Activated T-cell treated with anti-CD3 and anti-CD28 coated beads, Interleukin-2, amount 50 U/mL, for 72 hours (primary cell): ENCODE results near the gene CDK5RAP1. TPM values are rescaled to one million over a fixed set of nuclear protein-coding genes. Genes with fewer than 3 reads are reported as not detected.
A peak's percentile ranks its signal among the peaks of the same experiment; 100 is the strongest.
"Not testable (repeated sequence)": the region's sequence is repeated elsewhere in the genome, so short reads cannot be mapped to it uniquely, and the experiment has no call there.

Source experiments
- ATAC-seq, 2 donors: fragments of 150-1000 bp; cut with Tn5 transposase; replicated peaks in 1 of 2; 2 replicates each; pipeline ENCODE4 v1.10.0; 2021; ENCODE audit warnings: moderate library complexity in 2 of 2, mild to moderate bottlenecking in 1 of 2
- DNase-seq, 2 donors: peaks; one replicate each; pipeline ENCODE4 v3.0.0; 2021 to 2022; ENCODE audit warnings: mixed read lengths in 1 of 2
- H3K27ac Mint-ChIP-seq: one replicate; pipeline ENCODE4 v1.8.0; 2022; ENCODE audit warnings: mild to moderate bottlenecking, moderate library complexity, mixed read lengths
- H3K27me3 Mint-ChIP-seq: one replicate; pipeline ENCODE4 v1.8.0; 2022; ENCODE audit warnings: low read depth, mixed read lengths
- H3K36me3 Mint-ChIP-seq, 2 donors: one replicate each; pipeline ENCODE4 v1.8.0; 2022; ENCODE audit warnings: mixed read lengths in 2 of 2, mild to moderate bottlenecking in 1 of 2; ENCODE audit not compliant: insufficient read depth in 2 of 2
- H3K4me1 Mint-ChIP-seq: one replicate; pipeline ENCODE4 v1.8.0; 2022; ENCODE audit warnings: low read depth, mixed read lengths
- H3K4me3 Mint-ChIP-seq, 2 donors: one replicate each; pipeline ENCODE4 v1.8.0; 2022; ENCODE audit warnings: mild to moderate bottlenecking in 2 of 2, mixed read lengths in 2 of 2, moderate library complexity in 2 of 2
- H3K9me3 Mint-ChIP-seq, 2 donors: one replicate each; pipeline ENCODE4 v1.8.0; 2022; ENCODE audit warnings: mixed read lengths in 2 of 2
- total RNA-seq, 2 donors: library from RNA; stranded (reverse); gene quantifications; one replicate each; pipeline ENCODE4 v1.2.3, GENCODE V29; 2022

Gene CDK5RAP1, protein sequence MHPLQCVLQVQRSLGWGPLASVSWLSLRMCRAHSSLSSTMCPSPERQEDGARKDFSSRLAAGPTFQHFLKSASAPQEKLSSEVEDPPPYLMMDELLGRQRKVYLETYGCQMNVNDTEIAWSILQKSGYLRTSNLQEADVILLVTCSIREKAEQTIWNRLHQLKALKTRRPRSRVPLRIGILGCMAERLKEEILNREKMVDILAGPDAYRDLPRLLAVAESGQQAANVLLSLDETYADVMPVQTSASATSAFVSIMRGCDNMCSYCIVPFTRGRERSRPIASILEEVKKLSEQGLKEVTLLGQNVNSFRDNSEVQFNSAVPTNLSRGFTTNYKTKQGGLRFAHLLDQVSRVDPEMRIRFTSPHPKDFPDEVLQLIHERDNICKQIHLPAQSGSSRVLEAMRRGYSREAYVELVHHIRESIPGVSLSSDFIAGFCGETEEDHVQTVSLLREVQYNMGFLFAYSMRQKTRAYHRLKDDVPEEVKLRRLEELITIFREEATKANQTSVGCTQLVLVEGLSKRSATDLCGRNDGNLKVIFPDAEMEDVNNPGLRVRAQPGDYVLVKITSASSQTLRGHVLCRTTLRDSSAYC
- 10 to 100 TPM; 43.0 to 64.2 TPM for total RNA-seq

DNA sequence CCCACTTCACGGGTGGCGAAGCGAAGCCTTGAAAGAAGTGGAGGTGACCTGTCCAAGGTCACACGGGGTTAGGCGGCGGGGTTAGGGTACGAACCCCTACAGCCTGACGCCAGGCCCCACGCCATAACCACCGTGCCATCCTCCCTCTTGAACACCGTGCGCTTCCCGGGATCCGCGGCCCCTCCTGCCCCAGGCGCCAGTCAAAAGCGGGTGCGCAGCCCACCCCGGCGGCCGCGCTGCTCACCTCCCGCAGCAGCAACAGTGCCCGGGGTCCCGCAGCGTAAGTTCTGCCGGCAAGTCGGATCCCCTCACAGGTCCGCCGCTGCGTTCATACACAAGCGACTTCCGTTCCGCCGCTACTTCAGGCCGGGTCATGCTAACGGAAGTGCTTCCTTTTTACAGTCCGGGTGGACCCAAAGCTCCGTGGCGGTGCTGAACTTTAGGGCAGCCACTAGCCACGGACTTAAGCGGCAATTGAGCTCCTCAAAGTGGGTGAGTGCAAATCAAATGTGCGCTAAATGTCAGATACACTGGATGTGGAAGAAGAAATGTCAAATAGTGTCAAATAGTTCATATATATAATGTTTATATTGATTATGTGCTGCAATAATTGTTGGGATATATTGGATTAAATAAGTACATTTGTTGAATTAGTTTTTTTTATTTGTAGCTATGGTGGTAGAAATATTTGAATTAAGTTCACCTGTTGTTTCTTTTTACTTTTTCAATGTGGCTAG, at the start of gene CDK5RAP1:
Gene CDK5RAP1 (minus strand): TSS at position 336 of the 737 bp plus-strand sequence. CDS start 4,455 bp downstream, outside the sequence.
- peak; percentile 86 to 90 for DNase-seq
- Mint-ChIP-seq H3K36me3 (no peaks in the 10 kb centered on the region), H3K9me3 (no peaks in the 10 kb centered on the region), H3K4me3 (peak within 1 kb of the TSS; percentile 97 to 99), H3K27ac (peak within 1 kb of the TSS; percentile 53), H3K27me3 (no peaks in the 10 kb centered on the region), H3K4me1 (peaks cover 50% of the 10 kb centered on the region)
- peak; percentile 99 for ATAC-seq

DNA sequence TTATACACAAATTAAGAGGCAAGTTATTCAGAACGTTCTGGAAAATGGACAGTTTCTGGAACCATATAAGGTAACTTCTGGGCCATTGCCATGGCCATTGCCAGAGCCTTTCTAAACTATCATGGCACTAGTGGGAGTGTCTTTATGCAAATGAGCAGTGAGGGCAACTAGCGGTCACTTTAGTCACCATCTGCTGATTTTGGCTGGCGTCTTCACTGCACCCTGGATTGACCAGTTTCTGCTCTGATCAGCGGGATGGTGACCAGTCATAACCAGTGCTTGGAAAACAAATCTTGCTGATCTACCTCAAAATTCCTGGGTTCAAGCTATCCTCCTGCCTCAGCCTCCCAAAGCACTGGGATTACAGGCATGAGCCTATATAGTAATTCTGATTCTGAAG, 49.5 kb upstream of the CDK5RAP1 start:
- H3K27me3 Mint-ChIP-seq = no peaks in the 10 kb centered on the region
- no peak overlapping the region for H3K27ac Mint-ChIP-seq
- DNase-seq (no peak), ATAC-seq (no peak)
- no peaks in the 10 kb centered on the region for H3K4me1 Mint-ChIP-seq
- peaks cover 0 to 1% of the 10 kb centered on the region in 2 donors for H3K36me3 Mint-ChIP-seq
- H3K9me3 Mint-ChIP-seq = peaks cover 2% of the 10 kb centered on the region in 2 donors
- no peak overlapping the region for H3K4me3 Mint-ChIP-seq

DNA sequence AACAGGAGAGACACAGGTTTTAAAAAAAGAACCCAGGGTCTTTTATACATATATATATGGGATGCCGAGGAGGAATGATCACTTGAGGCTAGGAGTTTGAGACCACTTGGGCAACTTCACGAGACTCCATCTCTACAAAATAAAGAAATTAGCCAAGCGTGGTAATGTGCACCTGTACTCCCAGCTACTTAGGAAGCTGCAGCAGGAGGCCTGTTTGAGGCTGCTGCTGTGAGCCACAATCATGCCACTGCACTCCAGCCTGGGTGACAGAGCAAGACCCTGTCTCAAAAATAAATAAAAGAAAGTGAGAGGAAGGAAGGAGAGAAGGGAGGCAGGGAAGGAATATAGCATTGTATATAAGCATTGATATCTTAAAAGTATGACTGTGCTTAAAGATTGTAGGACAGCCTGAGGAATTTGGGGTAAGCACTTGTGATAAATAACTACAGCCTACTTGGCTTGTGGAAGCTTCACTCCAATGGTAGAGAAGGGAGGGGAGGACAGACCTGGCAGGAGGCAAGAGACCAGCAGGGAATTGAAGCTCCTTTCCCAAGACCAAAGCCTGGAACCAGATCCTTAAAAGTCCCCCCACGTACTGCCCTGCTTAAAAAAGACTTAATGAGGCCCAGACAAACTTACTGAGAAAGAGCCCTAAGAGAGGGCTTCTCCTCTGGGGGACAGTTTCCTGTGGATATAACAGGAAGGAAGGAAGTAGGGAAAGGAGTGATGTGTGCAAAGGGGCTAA, 44.7 kb upstream of the CDK5RAP1 start:
- ATAC-seq = no peak
- H3K4me1 Mint-ChIP-seq = peaks cover 17% of the 10 kb centered on the region

DNA sequence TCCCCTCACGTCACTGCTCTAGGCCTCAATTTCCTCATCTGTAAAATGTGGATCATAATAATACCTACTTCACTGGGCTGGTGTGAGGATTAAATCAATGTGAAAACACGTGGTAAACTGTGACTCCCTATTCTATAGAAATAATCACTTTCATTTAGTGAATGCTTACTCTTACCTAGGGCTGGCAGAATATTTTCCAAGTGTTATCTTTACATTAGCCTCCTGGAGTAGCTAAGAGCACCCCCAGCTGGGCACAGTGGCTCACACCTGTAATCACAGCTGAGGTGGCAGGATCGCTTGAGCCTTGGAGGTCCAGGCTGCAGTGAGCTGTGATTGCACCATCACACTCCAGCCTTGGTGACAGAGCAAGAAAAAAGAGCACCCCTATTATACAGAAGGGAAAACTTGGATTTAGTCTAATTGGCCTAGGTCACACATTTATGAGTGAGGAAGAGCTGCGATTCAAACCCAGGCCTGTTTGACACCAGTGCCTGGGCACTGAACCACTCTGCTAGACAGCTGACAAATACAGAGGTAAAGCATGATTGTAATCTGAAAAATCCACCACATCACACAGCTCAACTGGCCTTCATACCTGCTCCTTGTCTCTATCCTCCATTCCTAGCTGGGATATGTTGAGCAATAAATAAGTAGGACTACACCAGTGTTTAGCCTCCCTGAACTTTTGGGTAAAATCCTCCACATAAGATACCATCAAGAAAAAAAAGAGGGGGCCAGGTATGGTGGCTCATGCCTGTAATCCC, 43.7 kb upstream of the CDK5RAP1 start:
- Mint-ChIP-seq H3K27me3 (no peaks in the 10 kb centered on the region), H3K4me3 (peak overlapping the region; percentile 91 to 95), H3K4me1 (peaks cover 17% of the 10 kb centered on the region), H3K36me3 (peaks cover 0 to 1% of the 10 kb centered on the region in 2 donors), H3K27ac (peak overlapping the region; percentile 80), H3K9me3 (peaks cover 2% of the 10 kb centered on the region in 2 donors)
- ATAC-seq (peak; percentile 12 to 14), DNase-seq (peak; percentile 21 to 47)

More for the DNA sequence above, 44.7 kb upstream of the CDK5RAP1 start:
- H3K36me3 Mint-ChIP-seq = peaks cover 0 to 1% of the 10 kb centered on the region in 2 donors
- peak overlapping the region; percentile 46 for H3K27ac Mint-ChIP-seq
- peaks cover 2% of the 10 kb centered on the region in 2 donors for H3K9me3 Mint-ChIP-seq
- no peak overlapping the region for H3K4me3 Mint-ChIP-seq
- H3K27me3 Mint-ChIP-seq = no peaks in the 10 kb centered on the region
- no peak for DNase-seq

DNA sequence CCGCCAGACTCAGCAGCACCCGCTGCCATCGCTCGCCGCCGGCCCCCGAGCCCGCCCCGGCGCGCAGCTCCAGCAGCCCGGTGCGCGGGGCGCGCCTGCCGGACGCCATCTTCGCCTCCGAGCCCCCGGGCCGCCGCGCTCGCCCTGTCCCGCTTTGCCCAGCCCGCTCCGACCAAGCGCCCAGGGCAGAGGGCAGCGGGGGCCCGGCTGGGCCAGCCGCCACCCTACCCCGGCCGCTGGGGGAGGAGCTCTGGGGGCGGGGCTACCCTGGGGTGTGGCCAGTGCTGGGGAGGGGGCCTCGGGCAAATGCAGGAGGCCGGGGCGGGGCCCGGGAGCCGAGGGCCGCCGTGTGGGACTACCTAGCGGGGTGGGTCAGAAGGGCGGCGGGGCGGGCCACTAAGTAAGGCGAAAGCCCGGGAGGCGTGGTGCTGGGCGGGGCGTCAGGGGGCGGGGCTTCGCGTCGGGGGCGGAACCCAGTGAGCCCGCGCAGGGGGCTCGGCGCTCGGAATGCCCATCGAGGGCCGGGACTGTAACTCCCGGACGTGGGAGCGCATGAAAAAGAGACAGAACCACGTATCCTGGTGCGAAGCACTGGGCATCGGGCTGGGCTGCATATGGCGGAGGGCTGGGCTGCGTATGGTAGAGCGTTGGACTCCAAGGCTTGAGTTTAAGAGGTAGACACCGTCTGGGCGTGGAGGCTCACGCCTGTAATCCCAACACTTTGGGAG, 42.4 kb upstream of the CDK5RAP1 start, which contains the start of gene SNTA1:
Gene SNTA1 (minus strand): TSS at position 252 of the 728 bp plus-strand sequence. CDS start 143 bp downstream, at position 109.
- Mint-ChIP-seq H3K9me3 (peaks cover 2% of the 10 kb centered on the region in 2 donors), H3K36me3 (peaks cover 0 to 1% of the 10 kb centered on the region in 2 donors), H3K4me3 (peak within 1 kb of the TSS; percentile 91 to 95), H3K27ac (peak within 1 kb of the TSS; percentile 80), H3K27me3 (no peaks in the 10 kb centered on the region), H3K4me1 (peaks cover 17% of the 10 kb centered on the region)
- DNase-seq (peak; percentile 92 to 94), ATAC-seq (peak; percentile 94)

DNA sequence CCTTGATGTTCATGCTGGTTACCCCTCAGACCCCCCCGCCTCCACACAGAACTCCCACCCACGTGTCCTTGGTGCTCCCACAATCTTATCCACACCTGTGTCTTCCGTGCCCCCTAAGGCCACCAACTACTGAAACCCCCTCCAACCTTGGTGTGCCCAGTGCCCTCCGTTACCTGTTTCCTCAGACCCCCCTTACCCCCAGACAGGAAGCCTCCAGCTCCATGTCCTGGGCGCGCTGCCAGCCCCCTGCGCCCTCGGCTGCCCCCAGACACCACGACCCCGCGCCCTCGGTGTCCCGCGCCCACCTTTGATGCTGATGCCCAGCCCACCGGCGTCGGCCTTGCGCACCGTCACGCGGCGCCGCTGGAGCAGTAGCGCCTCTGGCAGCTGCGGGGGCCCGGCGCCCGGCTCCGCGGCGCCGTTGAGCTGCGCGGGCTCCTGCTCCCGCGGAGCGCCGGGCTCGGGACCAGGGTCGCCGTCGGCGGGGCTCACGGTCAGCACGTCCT, 41.7 kb upstream of the CDK5RAP1 start:
- Mint-ChIP-seq H3K36me3 (no peaks in the 10 kb centered on the region), H3K27me3 (no peaks in the 10 kb centered on the region), H3K27ac (no peak overlapping the region), H3K9me3 (no peaks in the 10 kb centered on the region), H3K4me1 (peaks cover 17% of the 10 kb centered on the region), H3K4me3 (peak overlapping the region; percentile 74 to 81)
- no peak for DNase-seq
- peak; percentile 26 to 33 for ATAC-seq

DNA sequence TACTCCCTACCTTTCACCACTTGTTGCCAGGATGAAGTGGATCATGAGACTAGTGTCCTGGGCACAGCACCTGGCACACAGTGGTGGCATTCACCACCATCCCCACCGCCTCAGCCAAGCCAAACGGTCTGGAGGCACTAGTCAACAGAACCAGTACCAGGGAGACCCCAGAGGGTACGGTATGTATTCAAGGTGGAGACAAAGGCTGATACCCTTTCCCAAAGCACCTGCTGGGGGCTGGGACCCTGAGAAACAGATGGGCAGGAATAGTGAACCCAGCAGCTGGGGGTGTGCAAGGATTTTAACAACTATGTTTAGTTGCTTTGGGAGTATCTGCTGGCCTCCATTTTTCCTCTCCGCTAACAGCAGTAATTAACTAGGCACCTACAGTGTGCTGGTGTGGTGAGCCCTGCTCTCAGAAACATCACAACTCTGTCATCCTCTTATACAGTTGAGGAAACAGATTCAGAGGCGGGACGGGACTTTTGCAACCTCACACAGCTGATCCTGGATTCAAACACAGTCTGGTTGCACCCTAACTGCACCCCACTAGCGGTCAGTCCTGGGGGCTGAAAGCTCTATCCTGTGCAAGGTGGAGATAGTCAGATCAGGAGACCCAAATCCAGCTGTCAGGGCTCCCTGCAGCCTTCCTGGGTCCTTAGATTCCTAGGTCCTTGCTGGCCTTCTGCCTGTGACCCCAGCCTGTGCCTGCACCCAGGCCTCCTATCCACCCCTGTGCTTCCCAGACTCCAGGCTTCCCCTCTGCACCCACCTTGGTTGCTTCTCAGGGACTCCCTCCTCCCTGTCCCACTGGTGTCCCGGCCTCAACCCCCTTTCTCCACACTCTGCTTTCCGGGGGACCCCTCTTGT, 41.1 kb upstream of the CDK5RAP1 start:
- no peaks in the 10 kb centered on the region for H3K36me3 Mint-ChIP-seq
- ATAC-seq (no peak), DNase-seq (no peak)
- peak overlapping the region; percentile 74 to 81 for H3K4me3 Mint-ChIP-seq
- no peak overlapping the region for H3K27ac Mint-ChIP-seq
- H3K9me3 Mint-ChIP-seq = no peaks in the 10 kb centered on the region
- no peaks in the 10 kb centered on the region for H3K27me3 Mint-ChIP-seq
- H3K4me1 Mint-ChIP-seq = peaks cover 17% of the 10 kb centered on the region

DNA sequence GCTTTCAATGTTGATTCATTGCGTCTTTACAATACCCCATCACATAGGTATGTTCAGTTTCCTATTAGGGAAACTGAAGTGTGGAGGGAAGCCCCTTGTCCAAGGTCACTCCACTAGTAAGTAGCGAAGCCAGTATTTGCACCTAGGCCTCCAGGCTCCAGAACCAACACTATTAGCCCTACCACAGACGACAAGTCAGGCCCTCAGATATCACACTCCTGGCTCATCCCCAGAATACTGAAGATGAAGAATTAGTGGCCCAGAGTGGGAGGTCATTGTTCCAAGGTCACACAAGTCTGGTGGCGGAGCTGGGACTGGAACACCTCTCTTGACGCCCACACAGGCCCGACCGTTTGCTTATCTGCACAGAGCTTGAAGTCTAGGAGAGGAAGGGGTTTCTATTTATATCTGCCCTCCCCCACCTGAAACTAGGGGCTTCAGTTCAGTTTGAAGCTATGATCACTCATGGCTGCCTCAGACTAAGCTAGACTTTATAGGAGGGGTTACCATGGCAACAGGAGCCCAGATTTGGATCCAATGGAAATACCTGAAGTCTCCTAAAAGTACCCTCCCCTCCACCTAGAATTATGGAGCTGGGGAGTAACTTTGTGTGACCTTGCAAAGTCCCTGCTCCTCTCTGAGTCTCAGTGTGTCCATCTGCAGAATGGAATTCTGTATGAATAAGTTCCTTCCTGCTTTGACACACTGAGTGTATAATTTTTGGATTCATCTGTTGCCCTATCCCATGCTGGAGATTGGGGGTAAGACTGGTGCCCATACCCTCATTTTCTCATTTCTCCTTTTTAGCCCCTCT, 40.0 kb upstream of the CDK5RAP1 start:
- no peak for ATAC-seq
- H3K27me3 Mint-ChIP-seq = no peaks in the 10 kb centered on the region
- no peaks in the 10 kb centered on the region for H3K9me3 Mint-ChIP-seq
- H3K27ac Mint-ChIP-seq = no peak overlapping the region
- no peak for DNase-seq
- peak overlapping the region in 1 of 2 donors; percentile 31 for H3K4me3 Mint-ChIP-seq
- no peaks in the 10 kb centered on the region for H3K36me3 Mint-ChIP-seq
- peaks cover 17% of the 10 kb centered on the region for H3K4me1 Mint-ChIP-seq

DNA sequence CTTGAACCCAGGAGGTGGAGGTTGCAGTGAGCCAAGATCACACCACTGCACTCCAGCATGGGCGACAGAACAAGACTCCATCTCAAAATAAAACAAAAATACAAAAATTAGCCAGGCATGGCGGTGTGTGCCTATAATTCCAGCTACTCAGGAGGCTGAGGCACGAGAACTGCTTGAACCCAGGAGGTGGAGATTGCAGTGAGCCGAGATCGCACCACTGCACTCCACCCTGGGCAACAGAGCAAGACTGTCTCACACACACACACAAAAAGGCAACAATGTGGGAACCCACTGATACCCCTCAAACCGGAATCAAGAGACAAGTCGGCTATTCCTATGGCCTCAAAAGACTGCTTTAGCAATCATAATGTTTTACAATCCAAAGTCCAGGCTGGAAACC, 39.2 kb upstream of the CDK5RAP1 start:
- not testable (repeated sequence) for H3K27ac Mint-ChIP-seq, DNase-seq, H3K36me3 Mint-ChIP-seq, H3K4me3 Mint-ChIP-seq, H3K9me3 Mint-ChIP-seq, H3K27me3 Mint-ChIP-seq, ATAC-seq
- peaks cover 17% of the 10 kb centered on the region for H3K4me1 Mint-ChIP-seq

DNA sequence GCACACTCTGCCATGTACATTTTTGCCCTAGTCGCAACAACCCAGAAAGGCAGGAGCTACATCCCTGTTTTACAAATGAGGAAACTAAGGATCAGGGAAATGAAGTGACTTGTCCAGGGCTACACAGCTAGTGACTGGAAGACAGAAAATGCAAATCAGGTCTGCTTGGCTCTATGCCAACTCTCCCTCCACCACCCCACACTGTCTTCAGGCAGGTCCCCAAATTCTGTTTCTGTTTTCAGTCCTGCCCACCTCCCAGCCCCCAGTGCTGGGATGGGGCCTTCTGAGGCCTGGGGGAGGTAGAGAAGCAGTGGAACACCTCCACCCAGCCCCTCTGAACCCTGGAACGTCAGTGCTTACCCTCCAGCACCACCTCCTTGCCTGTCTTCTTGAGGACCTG, 37.2 kb upstream of the CDK5RAP1 start:
- DNase-seq (no peak), ATAC-seq (no peak)
- H3K27me3 Mint-ChIP-seq = no peaks in the 10 kb centered on the region
- H3K27ac Mint-ChIP-seq = no peak overlapping the region
- no peak overlapping the region for H3K4me3 Mint-ChIP-seq
- H3K9me3 Mint-ChIP-seq = no peaks in the 10 kb centered on the region
- H3K36me3 Mint-ChIP-seq = no peaks in the 10 kb centered on the region
- no peaks in the 10 kb centered on the region for H3K4me1 Mint-ChIP-seq
